A673 (cell line): ENCODE data around the gene CFAP161. TPM values are rescaled to one million over a fixed set of nuclear protein-coding genes. Genes with fewer than 3 reads are reported as not detected.
A peak's percentile ranks its signal among the peaks of the same experiment; 100 is the strongest.

ENCODE experiments used
- BruUV-seq: library from RNA; stranded (reverse); fragments of 400-500 nt; replicated peaks from 2 replicates; lab custom pipeline; 2021; lab: Mats Ljungman, UMichigan
- CTCF ChIA-PET: fragments of 300-600 bp; sonication (Branson Sonifier 250); formaldehyde crosslinking; loops from one replicate; lab custom pipeline; 2022; ENCODE audit warnings: antibody characterized with exemption; lab: Charles Lee
- POLR2A ChIA-PET: fragments of 300-600 bp; sonication (Branson Sonifier 250); formaldehyde crosslinking; loops from one replicate; lab custom pipeline; 2022; ENCODE audit warnings: antibody characterized with exemption; ENCODE audit not compliant: low non-redundant PET; lab: Charles Lee
- DNase-seq: peaks from one replicate; pipeline ENCODE4 v3.0.0-alpha.2; 2015; ENCODE audit warnings: low spot score
- H3K27ac ChIP-seq: fragments of 200-600 bp; sonication (generic); 2 replicates; pipeline ENCODE4 v1.5.1; 2016; ENCODE audit warnings: mixed run types, low read depth, mild to moderate bottlenecking, mixed read lengths, antibody characterized with exemption, low read length; ENCODE audit not compliant: poor library complexity, severe bottlenecking
- H3K27me3 ChIP-seq: fragments of 200-600 bp; sonication (generic); replicated peaks from 2 replicates; pipeline ENCODE4 v1.6.1; 2017; ENCODE audit warnings: mixed run types, low read depth, mild to moderate bottlenecking, mixed read lengths, antibody characterized with exemption, low read length; ENCODE audit not compliant: insufficient read depth, poor library complexity
- H3K36me3 ChIP-seq: fragments of 200-600 bp; sonication (generic); 2 replicates; pipeline ENCODE4 v1.6.1; 2016; ENCODE audit warnings: mixed run types, mild to moderate bottlenecking, mixed read lengths, antibody characterized with exemption, low read length; ENCODE audit not compliant: insufficient read depth, poor library complexity, severe bottlenecking
- H3K4me1 ChIP-seq: fragments of 200-600 bp; sonication (generic); 2 replicates; pipeline ENCODE4 v1.6.1; 2017; ENCODE audit warnings: mixed run types, mild to moderate bottlenecking, mixed read lengths, antibody characterized with exemption, low read length; ENCODE audit not compliant: insufficient read depth, poor library complexity, severe bottlenecking
- H3K4me3 ChIP-seq: fragments of 200-600 bp; sonication (generic); 2 replicates; pipeline ENCODE4 v1.5.1; 2016; ENCODE audit warnings: low read depth, mixed run types, mild to moderate bottlenecking, mixed read lengths, low read length; ENCODE audit not compliant: poor library complexity, severe bottlenecking
- H3K9me3 ChIP-seq: fragments of 200-600 bp; sonication (generic); 2 replicates; pipeline ENCODE4 v1.6.1; 2016; ENCODE audit warnings: mixed run types, low read depth, mild to moderate bottlenecking, mixed read lengths, antibody characterized with exemption, low read length; ENCODE audit not compliant: poor library complexity, severe bottlenecking
- CTCF ChIP-seq: fragments of 300-800, 200-600 bp; sonication (generic); conservative IDR thresholded peaks from 2 replicates; pipeline ENCODE4 v1.5.1; 2017; ENCODE audit warnings: low read depth, mild to moderate bottlenecking, antibody characterized with exemption, low read length, moderate library complexity, mixed read lengths
- EZH2 ChIP-seq: fragments of 200-600 bp; sonication (generic); IDR thresholded peaks from 2 replicates; pipeline ENCODE4 v1.6.1; 2017; ENCODE audit warnings: borderline replicate concordance, low read depth, mild to moderate bottlenecking, mixed read lengths, antibody characterized with exemption, low read length; ENCODE audit not compliant: poor library complexity, severe bottlenecking
- intact Hi-C: fragments of 100-400 bp; cut with micrococcal nuclease; formaldehyde crosslinking; loops from one replicate; pipeline ENCODE4 v1.10.0; 2022; ENCODE audit not compliant: unreplicated experiment
- total RNA-seq: library from RNA; stranded (reverse); gene quantifications from 2 replicates; pipeline ENCODE4 v1.2.3, GENCODE V29; 2021

Gene CFAP161
- total RNA-seq, 1 experiment from 2014 or later: 2.8 TPM

GRCh38 chr15:81098349-81098748, 35.7 kb upstream of the CFAP161 start:
- Histone ChIP-seq H3K27ac (no peak overlapping the region), H3K27me3 (peaks cover 4% of the 10 kb centered on the region), H3K4me1 (no peaks in the 10 kb centered on the region), H3K9me3 (no peaks in the 10 kb centered on the region), H3K4me3 (no peak overlapping the region), H3K36me3 (no peaks in the 10 kb centered on the region)
- CTCF ChIA-PET: no interaction called here
- TF ChIP-seq EZH2 (no peak), CTCF (no peak)
- POLR2A ChIA-PET: no interaction called here
- intact Hi-C loops: no loop called here
- DNase-seq: no peak
- no TSS peak for BruUV-seq

GRCh38 chr15:81098861-81099651, 35.0 kb upstream of the CFAP161 start:
- TF ChIP-seq EZH2 (no peak), CTCF (no peak)
- CTCF ChIA-PET: interaction anchor here (0.7 kb wide), 1 partner anchor 167 kb away, joined by 3 read pairs; no protein-coding TSS in a partner anchor
- POLR2A ChIA-PET: no interaction called here
- Histone ChIP-seq H3K27ac (no peak overlapping the region), H3K4me3 (no peak overlapping the region), H3K36me3 (no peaks in the 10 kb centered on the region), H3K4me1 (no peaks in the 10 kb centered on the region), H3K9me3 (no peaks in the 10 kb centered on the region), H3K27me3 (peaks cover 4% of the 10 kb centered on the region)
- DNase-seq: peak; percentile 11
- intact Hi-C loops: no loop called here
- BruUV-seq: no TSS peak

- peaks cover 4% of the 10 kb centered on the region for H3K4me1 ChIP-seq
- TF ChIP-seq CTCF: no peak
- no peak for TF ChIP-seq EZH2
- DNase-seq: no peak
- no peak overlapping the region for H3K4me3 ChIP-seq
- peaks cover 4% of the 10 kb centered on the region for H3K27me3 ChIP-seq
- BruUV-seq: no TSS peak
- intact Hi-C loops: no loop called here
- no peaks in the 10 kb centered on the region for H3K9me3 ChIP-seq
- no peaks in the 10 kb centered on the region for H3K36me3 ChIP-seq
- CTCF ChIA-PET: no interaction called here
- POLR2A ChIA-PET: no interaction called here
- no peak overlapping the region for H3K27ac ChIP-seq
Measured at GRCh38 chr15:81101894-81102815, 31.9 kb upstream of the CFAP161 start.
